ENCODE measurements around the gene CHAF1A.
A peak's percentile ranks its signal among the peaks of the same experiment; 100 is the strongest.

CHAF1A gene, protein sequence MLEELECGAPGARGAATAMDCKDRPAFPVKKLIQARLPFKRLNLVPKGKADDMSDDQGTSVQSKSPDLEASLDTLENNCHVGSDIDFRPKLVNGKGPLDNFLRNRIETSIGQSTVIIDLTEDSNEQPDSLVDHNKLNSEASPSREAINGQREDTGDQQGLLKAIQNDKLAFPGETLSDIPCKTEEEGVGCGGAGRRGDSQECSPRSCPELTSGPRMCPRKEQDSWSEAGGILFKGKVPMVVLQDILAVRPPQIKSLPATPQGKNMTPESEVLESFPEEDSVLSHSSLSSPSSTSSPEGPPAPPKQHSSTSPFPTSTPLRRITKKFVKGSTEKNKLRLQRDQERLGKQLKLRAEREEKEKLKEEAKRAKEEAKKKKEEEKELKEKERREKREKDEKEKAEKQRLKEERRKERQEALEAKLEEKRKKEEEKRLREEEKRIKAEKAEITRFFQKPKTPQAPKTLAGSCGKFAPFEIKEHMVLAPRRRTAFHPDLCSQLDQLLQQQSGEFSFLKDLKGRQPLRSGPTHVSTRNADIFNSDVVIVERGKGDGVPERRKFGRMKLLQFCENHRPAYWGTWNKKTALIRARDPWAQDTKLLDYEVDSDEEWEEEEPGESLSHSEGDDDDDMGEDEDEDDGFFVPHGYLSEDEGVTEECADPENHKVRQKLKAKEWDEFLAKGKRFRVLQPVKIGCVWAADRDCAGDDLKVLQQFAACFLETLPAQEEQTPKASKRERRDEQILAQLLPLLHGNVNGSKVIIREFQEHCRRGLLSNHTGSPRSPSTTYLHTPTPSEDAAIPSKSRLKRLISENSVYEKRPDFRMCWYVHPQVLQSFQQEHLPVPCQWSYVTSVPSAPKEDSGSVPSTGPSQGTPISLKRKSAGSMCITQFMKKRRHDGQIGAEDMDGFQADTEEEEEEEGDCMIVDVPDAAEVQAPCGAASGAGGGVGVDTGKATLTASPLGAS

DNA sequence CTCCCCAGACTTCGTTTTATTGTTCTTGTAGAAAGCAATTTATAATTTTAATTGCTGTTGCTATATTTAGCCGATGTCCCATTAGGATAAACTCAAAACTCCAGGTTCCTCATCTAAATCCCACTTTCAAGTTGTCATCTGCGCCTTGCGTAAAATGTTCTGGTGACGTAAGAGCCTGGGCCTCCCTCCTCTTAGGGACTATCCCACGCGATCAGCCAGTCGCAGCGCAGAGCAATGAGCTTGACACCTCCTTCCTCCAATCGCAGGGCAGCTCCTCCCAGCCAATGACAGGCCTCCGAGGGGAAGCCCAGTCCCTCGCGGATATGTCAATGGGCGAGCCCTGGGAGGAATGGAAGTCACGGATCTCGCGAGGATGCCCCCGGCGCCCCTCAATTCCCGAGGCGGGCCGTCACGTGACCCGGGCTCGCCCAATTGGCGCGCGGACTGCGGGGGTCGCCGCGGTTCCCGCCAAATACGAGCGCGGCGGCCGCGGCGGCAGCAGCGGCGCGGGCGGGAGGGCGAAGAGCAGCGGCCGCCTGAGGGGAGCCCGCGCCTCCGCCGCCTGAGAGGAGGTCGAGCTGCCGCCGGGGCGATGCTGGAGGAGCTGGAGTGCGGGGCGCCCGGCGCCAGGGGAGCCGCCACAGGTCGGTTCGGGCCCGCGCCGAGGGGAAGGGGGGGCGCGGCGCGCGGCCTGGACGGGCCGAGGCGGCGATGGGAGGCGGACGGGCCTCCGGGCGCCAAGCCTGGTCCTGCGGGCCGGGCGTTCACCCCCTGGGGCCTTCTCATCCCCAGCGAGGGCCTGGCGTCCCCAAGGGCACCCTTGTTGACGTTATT, at the start of gene CHAF1A:
Gene CHAF1A, plus strand, starts transcription at position 470 of the 834 bp plus-strand sequence. Its CDS starts 123 bp downstream, at position 593.
- DNase-seq, result peak; percentile 100

DNA sequence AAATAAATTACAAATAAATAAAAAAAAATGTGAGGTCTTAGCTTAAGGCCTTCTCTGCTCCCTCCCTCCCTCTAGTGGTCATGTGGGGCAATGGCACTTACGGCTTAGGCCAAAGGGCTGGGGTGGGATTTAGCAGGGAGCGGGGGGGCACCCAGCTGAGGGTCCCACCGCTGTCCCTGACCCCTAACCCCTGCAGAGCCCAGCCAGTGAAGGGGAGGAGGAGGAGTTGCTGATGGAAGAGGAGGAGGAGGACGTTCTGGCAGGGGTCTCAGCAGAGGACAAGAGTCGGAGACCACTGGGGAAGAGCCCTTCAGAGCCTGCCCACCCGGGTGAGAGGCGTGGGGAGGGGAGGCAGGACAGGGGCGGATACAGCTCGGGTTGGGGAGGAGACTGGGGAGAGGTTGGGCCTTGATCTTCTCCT, 49.7 kb upstream of the CHAF1A start:
- peak; percentile 62 for DNase-seq

DNA sequence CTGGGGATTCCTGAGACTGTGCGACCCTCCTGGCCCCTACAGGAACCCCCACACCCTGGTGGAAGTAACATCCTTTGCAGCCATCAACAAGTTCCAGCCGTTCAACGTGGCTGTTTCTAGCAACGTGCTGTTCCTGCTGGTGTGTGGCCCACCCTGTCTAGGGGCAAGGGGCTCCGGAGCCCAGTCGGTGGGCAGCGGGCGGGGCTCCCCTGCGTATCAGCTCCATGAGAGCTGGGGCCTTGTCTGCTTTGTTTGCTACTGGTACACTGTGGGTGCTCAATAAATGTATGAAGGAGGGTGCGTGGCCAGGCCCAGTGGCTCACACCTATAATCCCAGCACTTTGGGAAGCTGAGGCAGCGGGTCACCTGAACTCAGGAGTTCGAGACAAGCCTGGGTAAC, 48.2 kb upstream of the CHAF1A start:
- no peak for DNase-seq

DNA sequence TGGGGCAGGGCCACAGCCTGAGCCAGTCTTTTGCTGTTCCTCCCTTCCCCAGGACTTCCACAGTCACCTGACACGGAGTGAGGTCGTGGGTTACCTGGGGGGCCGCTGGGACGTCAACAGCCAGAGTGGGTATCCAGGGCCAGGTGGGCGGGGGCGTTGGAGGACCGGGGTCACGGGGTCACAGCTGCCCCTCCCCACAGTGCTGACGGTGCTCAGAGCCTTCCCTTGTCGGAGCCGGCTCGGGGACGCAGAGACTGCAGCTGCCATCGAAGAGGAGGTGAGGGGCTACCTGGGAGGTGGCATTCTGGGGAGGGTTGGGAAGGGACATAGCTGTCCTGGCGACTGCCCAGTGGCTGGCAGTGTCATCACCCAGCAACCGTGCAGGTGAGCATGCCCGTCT, 47.5 kb upstream of the CHAF1A start:
- DNase-seq, result no peak

DNA sequence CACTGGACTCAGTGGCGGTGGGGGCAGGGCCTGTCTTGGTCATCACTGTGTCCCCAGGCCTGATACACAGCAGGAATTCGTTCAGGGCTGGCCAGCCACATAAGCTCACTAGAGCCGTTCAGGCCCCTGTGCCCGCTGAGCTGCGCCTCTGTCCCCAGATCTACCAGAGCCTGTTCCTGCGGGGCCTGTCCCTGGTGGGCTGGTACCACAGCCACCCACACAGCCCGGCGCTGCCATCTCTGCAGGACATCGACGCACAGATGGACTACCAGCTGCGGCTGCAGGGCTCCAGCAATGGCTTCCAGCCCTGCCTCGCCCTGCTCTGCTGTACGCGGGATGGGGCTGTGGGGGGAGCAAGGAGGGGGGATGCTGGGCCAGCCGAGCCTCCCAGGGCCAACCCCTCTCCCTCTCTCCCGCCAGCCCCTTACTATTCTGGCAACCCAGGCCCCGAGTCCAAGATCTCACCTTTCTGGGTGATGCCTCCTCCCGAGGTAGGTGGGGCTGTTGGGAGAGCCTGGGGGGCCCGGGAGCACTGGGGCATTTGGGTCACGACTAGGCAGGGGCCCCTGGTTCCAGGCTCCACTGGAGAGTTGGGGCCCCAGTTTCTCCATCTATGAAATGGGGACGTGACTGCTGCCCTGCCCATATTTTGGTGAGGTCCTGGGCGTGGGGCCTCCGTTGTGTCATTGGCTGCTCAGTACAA, 45.2 kb upstream of the CHAF1A start:
- no peak for DNase-seq

DNA sequence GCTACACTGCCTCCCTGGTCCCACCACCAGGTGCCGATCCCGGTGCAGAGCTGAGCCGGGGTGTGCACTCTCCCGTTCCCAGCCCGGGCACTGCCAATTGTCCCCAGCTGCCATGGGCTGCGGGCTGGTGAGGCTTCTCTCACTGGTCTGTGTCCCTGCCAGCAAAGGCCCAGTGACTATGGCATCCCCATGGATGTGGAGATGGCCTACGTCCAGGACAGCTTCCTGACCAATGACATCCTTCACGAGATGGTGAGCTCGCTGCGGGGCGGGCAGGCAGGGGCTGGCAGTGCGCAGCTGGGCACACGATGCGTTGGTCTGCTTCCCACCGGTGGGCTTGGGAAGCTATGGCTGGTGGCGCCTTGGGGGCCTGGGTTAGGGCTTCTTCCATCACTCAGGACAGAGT, 44.5 kb upstream of the CHAF1A start:
- DNase-seq, result no peak

DNA sequence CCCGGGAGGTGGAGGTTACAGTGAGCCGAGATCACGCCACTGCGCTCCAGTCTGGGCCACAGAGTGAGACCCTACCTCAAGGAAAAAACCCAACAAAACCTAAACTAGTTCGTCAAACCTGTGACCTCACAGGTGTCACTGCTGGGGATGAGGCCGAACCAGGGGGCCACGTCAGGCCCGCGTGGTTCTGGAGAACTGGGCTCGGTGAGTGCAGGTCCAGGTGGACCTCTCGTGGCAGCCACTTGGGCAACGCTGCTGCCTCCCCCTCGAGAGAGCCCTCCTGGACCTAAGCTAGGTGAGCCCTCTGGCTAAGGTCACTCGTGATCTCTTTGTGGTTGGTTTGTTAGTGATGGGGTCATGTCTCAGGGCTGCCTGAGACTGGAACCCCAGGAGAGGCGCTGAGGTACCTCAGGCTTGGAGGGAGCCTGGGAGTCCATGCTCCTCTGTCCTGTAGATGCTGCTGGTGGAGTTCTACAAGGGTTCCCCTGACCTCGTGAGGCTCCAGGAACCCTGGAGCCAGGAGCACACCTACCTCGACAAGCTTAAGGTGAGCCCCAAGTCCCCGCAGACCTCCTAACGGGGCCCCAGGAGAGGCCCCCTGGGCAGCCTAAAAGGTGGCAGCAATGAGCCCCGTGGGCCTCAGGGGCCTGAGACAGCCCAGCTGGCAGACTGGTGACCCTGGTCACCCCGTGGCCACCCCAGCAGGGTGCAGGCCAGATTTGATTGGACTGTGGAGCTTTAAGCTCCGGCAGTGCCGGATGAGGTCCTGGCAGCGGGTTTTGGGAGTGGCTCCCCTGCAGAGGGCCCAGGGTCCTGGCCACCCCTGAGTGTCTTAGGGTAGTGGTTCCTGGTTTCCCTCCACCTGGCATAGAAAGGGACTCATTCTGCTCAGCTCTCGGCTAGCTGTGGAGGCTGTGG, 43.5 kb upstream of the CHAF1A start:
- no peak for DNase-seq

DNA sequence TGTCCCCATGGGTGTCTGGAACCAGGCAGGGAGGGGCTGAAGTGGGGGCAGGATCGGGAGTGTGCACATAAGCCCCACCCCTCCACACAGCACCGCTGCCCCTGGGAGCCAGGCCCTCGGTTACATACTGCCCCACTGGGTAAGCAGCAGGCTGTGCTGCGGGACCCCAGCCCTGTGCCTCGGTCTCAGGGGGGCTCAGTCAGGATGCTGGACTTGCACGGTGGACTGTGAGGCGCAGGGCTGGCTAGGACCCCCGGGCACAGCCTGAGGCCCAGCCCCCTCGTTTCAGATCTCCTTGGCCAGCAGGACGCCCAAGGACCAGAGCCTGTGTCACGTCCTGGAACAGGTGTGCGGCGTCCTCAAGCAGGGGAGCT, 42.8 kb upstream of the CHAF1A start:
- DNase-seq, result no peak

DNA sequence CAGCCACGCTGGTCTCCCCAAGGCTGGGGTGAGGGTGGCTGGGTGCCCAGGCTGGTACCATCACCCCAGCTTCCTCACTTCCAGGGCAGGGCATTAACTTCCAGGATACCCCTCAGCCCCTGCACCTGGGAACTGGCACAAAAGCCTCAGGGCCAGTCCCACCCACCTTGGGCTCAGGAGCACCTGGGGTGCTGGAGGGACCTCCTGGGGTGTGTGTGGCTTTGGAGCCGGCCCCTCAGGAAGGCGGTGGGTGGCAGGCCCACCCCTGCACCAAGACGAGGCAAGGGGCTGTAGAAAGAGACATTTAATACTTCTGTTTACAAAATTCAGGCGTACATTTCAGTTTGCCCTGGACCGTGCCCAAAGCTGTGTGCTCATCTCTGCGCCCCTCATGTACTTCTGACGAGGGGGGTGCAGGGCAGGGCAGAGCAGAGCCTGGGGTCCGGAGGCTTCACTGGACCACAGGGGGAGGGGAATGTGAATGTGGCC, 42.3 kb upstream of the CHAF1A start:
- no peak for DNase-seq

DNA sequence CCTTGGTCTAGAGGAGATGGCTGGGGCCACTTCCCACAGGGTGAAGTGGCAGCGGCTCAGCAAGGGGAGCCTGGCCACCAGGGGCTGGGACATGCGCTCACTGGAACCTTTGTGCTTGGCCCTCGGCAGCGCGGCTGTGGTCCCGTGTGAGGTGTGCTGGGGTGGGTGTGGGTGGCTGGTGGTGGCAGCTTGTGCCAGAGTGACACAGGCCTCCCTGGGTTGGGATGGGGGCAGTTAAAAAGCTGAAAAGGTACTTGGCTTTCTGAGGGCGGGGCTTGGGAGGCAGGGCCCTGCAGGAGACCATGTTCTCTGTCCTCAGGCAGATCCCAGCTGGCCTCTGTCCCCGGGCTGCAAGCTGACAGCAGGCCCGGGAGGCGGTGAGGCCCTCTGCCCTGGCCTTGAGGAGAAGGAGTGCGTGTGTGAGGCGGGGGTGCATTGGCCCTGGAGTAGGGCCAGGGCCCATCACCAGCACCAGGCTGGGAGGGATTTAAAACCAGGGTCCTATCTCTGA, 41.7 kb upstream of the CHAF1A start:
- DNase-seq, result no peak

DNA sequence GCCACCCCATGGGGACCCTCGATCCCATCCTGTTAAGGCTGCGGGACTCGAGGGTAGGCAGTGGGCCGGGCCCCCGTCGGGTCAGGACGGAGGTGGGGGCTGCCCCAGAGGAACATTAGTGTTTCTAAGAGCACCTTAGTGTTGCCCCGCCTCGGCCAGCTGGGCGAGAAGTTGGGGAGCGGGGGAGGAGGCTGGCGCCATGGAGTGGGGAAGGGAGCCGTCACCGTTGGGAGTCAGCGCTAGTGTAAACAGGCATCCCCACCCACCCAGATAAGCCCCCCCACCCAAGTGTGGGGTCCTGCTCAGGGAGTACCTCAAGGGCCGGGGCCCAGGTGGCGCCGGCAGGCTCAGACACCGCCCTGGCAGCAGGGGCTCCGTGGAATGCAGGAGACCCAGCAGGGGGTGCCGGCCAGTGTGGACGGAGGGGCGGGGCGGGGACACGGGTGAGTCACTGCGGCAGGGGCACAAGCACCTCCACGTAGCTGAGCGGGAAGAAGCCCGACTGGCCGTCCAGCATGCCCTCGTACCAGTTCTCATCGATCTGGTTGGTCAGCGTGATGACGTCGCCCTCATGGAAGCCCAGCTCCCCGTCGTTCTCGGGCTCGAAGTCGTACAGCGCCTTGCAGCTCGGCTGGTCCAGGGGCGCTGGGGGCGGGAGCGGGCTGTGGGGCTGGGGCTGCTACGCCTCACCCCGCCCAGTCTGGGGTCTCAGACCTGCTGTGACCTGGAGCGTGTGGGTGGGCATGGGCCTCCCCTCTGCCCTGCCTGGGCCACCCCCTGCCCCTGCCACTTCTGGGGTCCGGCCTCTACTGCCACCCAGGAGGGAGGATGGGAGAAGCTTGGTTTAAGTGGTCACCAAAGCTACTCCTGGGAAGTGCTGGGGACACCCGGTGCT, 41.0 kb upstream of the CHAF1A start:
- peak; percentile 41 for DNase-seq

DNA sequence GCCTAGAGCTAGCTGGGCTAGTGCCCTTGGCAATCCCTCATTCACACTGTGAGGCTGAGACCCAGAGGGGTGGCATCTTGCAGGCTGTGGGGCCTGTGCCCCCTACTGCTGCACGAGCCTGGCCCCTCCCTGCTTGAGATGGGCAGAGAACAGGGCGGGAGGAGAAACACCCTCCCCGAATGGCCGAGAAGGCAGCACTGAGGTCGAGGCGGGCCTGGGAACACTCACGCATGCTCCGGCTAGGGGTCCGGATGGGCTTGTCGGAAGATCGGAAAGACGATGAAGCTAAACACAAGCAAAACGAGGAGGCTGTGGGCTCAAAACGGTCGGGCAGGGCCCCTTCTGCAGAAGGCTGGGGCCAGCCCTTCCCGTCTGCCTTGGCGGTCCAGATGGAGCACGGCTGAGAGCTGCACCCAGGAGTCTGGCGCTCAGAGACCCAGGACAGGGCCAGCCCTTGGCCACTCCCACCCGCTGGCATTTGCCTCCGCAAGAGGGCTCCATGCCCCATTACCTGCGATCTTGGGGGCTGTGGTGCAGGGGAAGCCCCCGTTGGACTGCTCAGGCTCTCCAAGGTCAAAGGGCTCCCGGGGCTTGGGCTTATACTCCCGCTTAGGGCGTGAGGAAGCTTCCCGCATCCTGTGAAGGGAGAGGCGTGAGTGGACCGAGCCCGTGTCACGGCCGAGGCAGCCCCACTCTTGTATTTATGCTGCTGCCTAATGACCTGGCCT, 40.2 kb upstream of the CHAF1A start:
- no peak for DNase-seq

DNA sequence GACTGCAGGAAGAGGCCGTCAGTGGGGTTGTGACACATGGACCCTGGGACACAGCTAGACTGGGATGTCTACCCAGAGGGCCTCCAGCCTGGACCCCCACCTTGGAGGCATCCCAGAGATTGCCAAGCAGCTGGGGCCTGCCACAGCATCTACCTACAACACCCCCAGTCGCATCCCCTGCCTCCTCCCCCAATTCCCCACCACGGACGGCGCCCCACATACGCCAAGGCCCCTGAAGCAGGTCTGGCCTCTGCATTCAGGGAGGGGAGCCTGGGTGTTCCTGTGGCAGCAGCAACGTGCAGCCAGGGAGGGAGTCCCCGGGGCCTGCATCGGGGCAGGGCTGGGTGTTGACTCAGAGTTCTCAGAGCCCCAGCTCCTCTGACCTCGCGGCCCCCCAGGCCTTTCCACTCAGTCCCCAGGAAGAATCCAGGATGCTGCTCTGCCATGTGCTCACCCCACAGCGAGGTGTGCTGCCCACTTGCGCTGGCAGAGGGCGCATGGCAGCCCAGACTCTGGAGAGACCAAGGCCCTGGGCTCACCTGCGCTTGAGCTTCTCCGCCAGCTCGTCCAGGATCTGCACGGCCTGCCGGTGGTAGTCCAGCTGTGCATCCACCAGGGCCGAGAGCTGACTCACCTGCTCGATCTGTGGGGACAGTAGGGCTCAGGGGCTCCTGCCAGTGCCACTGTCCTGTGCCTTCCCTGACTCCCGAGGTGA, 39.5 kb upstream of the CHAF1A start:
- peak; percentile 35 for DNase-seq

DNA sequence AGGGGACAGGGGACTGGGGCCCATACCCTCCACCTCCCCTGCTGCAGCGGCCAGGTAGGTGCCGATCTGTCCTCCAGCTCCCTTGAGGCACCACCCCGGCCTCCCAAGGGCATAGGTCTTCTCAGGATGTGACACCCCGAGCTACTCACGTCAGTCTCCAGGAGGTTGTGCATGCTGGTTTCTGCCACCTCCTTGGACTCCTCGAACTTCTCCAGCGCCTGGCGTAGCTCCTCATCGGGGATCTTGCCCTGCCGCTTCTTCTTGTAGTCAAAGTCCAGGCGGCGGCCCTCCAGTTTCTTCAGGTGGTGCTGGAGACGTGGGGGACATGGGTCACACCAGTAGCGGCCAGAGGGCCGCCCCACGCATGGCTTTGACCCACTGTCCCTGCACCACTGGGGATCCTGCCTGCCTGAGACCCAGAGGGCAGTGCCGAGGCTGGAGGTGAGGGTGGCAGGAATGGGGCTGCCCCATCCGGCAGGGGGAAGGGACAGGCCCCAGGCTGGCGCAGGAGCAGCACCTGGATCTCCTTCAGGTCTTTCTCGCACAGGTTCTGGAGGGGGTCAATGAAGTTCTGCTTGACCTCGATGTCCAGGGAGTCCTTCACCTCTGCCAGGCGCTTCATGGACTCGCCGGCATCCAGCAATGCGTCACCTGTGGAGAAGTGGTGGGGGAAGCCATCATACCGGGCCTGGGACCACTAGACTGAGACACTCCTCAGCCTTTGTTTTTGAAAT, 38.7 kb upstream of the CHAF1A start:
- DNase-seq, result no peak

DNA sequence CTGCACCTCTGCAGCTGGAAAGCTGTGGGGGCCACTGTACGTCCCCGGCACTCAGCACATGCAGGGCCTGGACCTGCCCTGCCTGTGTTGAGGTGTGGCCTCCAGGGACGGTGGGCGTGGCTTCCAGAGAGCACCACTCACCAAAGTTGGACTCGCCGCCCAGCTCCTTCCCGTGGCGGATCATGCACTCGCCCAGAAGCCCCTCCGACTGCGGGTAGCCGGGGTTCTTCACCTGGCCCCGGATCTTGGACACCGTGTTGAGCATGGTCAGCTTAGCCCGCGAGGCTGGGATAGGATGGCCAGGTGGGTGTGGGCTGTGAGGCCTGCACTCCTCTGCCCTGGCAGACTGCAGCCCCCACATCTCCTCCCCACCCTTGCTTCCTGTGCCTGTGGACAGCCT, 37.1 kb upstream of the CHAF1A start:
- no peak for DNase-seq

DNA sequence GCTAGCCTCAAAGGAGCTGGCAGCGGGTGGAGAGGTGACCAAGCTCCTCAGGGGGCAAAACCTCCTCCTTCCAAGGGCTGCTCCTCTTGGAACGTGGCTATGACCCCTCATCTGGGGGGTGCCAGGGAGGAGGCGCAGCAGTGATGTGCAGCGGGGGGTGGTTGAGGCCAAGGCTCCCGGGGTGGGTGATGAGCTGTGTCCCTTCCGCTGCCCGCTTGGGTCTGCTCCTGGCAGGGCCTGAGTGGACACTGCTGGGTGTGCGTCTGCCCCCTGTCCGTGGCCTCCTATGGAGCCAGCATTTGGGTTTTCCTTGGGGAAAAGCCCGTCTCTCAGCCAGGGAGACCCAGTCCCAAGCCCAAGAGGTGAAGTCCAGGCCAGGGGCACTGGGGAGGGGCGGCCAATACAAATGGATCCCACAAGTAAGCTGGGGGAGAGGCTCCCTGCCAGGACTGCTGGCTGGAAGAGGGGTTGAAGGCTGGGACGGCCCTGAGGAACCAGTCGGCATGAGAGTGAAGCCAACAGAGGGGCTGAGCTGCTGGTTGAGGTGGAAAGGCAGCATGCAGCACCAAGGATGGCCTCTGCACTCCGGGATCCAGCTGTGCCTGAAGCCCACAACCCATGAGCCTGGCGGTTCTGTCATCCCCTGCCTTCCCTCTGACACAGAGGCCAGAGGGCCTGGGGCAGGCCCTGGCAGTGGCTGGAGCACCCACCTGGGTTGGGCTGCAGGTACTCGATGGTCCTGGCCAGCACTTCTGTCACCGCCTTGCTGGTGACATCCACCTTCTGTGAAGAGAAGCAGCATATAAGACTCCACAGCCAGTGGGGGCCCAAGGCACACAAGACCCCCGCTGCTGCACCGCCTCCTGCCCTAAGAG, 36.4 kb upstream of the CHAF1A start:
- DNase-seq, result no peak

Data from NCI-H69 (cell line).